Suppressor macrophage treated with lipopolysaccharide for 1 hour (primary cell): ENCODE results near the gene RAPGEF4.
A peak's percentile ranks its signal among the peaks of the same experiment; 100 is the strongest.

Experiments used
- DNase-seq, 3 donors: peaks; one replicate each; pipeline ENCODE4 v3.0.0-alpha.2; 2020 to 2022

The RAPGEF4 gene

DNA sequence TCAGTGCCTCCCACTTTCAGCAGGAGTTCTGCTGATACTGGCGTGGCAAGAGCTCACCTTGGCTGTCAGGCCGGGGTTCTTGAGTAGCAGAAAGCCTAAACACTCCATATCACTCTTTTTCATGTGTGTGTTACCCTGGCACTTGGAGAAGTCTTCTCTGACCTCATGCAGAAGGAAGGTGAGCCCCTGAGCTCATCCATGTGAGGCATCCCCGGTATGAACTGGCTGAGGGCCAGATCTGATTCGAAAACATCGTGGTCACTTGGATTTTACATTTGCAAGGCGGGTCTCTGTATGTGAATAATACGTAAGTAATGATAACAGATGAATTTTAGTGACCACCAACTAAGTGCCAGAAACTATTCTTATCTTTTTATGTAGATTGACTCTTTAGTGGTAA, 93.6 kb downstream of the RAPGEF4 start:
- no peak for DNase-seq

DNA sequence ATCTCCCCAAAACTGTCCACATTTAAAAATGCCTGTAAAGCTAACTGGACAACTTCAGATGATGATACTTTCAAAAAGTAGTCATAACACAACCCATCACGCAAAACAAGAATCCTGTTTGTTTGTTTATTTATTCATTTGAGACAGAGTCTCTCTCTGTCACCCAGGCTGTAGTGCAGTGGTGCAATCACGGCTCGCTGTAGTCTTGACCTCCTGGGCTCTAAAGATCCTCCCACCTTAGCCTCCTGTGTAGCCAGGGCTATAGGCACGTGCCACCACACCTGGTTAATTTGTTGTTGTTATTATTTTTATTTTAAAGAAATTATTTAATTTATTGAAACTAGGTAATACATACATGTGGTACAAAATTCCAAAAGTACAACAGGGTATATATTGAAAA, 94.8 kb downstream of the RAPGEF4 start:
- no peak for DNase-seq

DNA sequence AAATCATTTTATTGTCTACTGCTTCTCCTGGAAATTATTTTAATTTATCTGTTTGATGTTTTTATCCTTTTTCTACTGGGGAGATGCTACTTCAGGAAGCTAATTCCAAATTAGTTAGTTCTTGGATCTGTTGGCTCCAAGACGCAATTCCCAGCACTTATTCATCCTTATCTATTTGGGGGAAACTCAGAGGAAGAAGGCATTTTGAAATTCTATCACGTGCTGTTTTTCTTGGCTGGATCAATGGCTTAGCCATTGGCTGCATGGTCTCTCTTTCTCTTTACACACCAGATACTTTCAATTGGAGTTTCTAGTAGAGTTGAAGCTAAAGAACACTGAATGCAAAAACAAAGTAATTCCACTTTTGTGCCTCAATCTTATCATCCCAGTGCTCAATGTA, 98.3 kb downstream of the RAPGEF4 start:
- no peak for DNase-seq

DNA sequence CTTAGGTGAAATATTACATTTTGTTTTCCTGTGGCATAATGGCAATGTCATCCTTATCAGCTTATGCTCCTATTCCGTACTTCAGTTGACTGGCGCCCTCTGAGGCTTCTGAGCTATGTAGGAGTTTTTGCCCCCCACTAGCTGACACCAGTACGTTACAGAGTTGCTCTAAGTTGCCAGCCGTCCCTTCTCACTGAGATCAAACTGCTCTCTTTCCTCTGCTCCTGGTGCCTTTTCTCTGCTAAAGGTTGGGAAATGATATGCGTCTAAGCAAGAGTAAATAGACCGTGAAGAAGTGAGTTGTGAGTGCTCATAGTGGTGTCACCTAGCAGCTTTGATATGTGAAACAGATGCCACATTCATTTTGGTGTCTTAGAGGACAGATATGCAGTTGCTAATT, 99.2 kb downstream of the RAPGEF4 start:
- no peak for DNase-seq

DNA sequence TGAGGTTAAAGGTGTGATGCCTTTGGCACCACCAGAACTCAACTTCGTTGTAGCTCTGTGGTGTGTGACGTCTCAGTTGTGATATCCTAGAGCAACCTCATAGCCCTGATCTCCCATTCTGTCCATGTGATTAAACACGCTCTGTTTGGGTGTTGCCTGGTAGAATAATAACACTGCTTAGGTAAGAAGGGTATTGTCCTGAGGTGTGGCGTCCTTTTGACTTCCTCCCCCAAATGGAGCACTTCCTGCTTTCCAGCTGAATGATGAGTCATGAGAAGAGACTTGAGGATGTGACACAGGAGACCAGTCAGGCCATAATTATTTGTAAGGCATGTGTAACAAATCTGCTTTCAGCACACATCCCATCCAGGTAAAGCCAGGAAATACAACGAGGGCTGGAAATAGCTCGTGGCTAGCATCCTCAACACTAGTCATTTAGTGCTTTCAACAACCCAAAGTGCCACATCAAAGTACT, 100.7 kb downstream of the RAPGEF4 start:
- DNase-seq: peak; percentile 20 to 36 (median 25)

DNA sequence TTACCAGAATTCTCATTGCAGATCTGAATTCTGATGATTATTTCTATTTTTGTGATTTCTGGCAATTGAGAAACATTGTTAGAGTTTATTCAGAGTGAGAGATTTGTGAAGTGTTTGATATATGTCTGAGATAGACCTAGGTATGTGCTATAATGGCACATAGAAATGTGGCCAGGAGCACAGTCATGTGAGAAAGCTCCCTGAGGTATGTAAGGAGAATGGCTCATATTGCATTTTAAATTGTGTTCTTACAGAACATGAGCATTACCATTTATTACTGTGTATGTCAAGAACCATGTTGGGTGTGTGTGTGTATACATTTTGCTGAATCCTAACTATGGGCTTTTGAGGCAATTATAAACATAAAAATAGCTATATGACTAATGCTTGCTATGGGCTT, 101.2 kb downstream of the RAPGEF4 start:
- DNase-seq: no peak

DNA sequence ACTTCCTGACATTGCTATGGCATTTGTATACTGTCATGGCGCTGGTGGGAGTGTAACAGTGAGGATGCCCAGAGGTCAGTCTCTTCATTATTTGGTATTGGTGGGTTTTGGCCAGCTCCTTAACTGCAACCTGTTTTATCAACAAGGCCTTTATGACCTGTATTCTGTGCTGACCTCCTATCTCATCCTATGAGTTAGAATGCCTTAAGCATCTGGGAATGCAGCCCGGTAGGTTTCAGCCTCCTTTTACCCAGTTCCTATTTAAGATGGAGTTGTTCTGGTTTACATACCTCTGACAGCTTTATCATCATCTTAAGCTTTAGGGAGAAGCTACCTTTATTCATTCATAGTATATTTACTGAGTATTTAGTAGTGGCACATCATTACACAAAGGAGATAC, 103.8 kb downstream of the RAPGEF4 start:
- DNase-seq: no peak

DNA sequence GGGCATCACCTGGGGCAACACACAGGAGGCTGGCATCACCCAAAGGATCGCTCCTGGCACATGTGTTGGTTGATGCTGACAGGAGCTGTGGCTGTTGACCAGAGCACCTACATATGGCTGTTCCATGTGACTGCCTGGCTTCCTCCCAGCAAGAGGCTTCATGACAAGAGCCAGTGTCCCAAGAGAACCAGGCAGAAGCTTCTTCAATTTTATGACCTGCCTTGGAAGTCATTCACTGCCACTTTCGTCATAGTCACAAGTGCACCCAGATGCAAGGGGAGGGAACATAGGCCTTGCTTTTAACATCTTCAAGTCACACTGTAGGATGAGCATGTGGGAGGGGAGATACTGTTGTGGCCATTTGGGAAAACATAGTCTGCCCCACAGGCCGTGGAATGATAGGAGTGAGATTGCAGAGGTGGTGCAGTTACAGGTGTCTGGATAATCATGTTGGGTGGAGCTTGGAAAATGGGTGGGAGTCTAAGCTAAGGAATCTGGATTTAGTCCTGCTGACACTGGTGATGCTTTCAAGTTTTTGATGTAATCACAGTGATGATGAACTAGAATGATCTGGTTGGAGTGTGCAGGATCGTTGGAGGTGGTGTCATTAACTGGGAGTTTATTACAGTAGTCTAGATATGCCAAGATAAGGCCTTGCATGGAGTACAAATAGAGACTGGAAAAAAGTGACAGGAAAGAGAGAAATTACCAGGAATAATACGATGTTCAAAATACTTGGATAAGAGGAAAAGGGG, 107.0 kb downstream of the RAPGEF4 start:
- DNase-seq: peak in 1 of 3 donors; percentile 23

DNA sequence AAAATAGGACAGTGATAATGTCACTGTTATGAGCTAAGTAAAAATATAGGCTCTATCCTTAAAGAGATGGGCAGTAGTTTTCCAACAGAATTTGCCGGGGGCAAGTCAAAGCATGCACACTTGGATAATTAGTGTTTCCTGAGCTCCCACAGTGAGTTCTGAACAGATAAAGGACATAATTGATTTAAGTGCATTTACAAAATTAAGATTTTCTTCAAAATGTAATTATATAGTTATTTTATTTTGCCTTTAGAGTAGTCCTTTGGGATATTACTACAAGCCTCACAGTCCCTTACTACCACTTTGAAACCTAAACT, 107.6 kb downstream of the RAPGEF4 start:
- no peak for DNase-seq

DNA sequence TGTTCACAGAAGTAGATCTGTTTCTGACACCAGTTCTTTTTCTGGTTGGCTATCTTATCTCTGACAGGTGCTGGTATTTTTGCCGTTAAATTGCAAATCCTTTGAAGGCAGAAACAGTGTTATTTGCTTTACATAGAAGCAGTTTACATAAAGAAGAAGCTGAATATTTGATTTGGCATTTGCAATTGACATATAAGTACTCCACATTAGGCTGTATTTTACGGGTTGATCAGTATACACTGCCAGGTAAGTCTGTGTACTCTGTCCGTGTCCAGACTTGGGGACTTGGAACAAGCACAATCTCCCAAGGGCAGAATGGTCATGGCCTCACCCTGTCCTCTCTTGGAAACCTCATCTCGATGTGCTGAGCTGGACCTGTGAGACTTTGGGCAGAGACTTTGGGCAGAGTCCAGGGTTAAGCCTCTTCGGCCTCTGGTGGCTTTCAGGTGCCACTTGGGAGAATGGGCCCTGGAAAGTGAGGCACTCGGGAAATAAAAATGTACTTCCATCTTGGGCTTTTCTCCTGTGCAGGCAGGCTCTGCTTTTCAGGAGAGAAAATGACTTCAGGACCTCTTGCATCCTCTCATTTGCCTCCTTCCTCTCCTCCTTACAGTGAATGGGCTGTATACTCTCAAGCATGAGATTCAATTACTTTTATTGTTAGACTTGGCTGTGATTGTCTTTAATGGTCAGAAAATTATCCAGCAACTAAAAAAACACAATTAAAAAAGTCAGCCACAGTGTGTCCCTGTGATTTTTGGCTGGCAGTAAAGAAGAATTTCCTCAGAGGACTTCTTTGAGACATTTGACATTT, 108.5 kb downstream of the RAPGEF4 start:
- DNase-seq: no peak

DNA sequence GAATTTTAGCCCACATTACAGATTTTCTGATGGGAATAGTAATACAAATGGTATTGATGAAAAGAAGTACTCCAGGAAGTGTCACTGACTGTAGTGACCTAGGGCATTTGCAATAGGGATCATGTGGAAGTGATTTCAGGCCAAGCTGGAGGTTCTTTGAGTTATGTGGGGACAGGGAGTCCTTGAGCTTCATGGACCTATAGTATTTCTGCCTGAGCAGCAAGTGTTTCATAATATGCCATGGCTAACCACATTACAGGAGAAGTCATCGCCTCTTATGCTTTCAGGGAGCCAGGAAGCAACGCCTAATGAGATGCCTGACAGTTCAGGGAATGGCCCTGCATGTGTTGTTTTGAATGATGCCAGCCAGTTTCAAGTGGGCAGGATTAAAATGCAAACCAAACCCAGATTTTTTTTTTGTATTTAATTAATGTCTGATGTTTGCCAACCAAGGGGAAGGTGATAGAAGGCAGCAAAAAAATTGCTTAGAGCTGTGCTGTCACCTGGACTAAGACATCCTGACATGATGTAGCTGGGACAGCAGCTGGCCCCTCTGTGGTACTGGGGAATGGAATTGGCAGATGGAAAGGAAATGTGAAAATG, 109.5 kb downstream of the RAPGEF4 start:
- no peak for DNase-seq

DNA sequence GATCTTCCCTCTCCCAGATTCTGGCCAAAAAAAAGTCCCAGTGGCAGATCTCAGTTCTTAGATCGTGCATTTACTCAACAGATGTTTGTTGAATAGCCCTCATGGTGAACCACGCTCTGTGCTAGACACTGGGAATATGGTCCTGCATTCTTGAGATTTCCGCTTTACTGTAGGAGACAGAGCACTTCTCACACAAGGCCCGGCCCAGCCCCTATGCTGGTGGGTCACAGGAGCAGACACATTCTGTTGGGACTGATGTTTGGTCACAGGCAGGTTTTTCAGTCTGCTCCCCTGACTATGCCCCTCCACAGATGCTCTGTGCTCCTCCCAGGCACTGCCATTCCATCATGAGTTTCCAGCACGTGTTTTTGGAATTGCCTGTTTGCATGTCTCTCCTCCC, 110.9 kb downstream of the RAPGEF4 start:
- DNase-seq: no peak

DNA sequence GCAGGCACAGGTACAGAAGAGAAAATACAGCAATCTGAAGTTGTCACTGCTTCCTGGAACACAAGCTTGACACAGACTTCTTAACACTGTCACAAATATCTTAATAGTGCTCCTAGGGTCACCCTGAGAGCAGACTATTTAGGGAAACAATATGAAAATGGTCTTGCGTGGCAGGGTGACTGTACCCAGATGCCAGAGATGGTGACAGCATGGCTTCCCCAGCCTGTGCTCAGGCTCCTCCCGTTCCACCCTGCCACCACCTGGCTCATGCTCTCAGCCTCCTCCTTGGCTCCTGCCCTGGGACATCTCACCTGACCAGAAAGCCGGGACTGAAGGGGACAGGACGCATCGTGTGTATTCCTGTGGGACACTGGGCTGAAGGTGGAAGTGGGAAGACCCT, 111.5 kb downstream of the RAPGEF4 start:
- DNase-seq: no peak

DNA sequence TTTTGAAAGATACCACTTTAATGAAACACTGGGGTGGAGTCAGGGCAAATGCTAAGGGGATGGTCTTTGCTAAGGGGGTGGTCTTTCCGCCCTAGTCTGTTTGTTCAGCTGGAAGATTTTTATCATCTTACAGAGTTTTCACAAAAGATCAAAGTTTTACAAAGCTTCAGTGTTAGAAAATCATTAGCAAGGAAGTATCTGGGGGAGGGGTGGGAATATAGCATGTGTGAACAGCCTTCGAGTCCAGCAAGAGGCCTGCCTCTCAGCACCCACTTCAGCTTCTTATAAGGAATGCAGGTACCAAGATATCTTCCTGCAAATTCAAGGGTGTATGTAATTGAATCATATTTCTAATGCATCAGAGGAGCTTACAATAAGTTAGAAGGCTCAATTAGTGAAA, 112.9 kb downstream of the RAPGEF4 start:
- no peak for DNase-seq

DNA sequence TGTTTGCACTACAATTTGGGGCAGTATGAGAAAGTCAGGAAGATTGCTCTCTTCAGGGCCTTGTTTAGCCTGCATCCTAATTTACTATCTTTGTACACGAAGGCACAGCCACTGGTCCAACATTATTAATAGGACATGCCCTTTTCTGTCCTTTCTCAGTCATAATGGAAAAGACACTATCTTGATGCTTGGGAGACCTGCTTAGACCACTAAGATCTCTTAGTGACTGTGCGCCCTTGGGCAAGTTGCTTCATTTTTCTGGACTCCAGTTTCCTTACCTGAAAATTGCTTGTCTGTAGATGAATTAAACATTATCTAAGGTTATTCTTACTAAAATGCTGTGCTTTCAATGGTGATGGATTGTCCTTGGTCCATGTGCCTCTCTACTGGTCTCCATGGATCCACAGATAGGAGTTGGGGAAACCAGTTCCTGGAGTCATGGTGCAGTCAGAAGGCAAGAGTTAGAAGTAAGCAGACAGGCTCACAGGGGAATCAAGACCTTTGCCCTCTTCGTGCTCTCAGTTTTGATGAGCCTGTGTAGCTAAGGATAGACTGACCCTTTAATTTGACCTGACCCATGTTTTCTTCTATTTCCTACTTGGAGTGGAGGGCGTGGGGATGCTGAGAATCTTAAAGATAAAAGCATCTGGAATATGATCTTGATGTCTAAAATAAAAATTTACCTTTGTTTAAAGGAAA, 114.0 kb downstream of the RAPGEF4 start:
- DNase-seq: no peak

DNA sequence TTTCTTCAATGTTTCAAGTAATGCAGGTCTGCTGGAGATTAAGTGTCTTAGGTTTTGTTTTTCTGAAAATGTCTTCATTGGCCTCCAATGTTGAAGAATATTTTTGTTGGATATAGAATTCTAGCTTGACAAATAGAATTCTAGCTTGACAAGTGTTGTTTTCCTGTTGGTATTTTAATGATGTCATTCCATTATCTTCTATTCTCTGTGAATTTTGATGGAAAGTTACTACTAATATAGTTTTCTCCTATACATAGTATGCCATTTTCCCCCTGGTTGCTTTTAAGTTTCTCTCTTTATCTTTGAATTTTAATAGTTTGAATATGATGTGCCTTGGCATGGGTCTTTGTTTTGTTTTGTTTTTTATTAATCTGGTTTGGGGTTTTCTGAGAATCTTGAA, 119.9 kb downstream of the RAPGEF4 start:
- no peak for DNase-seq

DNA sequence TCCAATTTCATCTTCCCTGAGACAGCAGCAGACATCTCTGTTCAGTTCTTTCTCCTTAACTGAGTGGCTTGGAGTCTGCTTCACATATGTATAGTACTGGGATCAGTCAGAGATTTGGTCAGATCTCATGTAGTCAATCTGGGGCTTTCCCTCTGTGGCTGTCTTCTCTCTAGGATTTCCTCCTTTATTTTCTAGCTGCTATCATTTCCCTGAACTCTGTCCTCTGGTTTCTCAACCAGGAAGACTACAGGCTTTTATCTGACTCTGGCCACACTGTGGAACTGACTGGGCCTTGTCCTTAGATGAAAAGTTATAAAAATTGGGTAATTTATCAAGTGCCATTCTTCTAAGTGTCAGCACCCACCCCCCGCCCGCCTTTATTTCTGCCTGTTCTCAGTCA, 121.0 kb downstream of the RAPGEF4 start:
- DNase-seq: peak in 1 of 3 donors; percentile 7

DNA sequence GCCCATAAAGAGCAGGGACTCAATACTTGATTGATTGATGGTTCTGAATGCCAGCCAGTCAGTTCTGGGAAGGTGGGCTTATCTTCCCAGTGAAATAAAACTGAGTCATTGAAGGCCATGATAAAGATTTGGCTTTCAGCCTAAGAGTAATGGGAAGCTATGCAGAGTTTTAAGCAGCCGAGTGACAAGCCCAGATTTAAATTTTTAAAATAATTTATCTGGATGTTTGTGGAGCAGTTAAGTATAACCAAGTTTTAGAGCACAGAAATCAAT, 122.8 kb downstream of the RAPGEF4 start:
- no peak for DNase-seq

DNA sequence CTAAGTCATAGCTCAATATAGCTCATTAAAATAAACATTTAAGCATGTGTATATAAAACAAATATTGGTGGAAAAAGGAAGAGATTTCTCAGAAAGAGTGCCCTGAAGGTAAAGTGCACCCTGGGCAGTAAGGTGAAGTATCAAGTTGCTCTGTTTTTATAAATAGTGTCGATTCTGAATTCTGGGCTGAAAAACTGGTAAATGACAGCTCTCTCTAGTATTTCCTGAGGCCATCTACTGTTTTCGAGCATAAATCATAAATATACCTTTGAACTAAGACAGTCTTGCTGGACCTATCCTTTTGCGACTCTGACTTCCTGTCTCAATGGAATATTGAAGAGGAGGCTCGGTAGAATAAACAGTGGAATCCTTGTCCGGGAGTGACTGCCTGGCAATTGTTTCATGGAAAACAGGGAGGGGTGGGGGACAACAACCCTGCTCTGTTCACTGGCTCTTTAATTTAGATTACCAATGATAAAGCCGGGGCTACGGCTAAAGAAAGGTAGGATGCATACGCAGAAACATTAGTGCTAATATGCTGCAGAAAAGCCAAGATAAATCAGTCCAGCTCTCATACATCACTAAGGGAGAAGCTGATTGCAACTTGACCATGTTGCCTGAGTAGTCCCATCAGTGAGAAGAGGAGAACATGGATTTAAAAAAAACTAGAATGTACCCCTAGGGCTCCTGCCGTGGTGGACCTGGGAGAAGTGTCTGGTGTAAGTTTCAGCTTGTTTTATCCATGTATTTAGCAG, 124.1 kb downstream of the RAPGEF4 start:
- no peak for DNase-seq

DNA sequence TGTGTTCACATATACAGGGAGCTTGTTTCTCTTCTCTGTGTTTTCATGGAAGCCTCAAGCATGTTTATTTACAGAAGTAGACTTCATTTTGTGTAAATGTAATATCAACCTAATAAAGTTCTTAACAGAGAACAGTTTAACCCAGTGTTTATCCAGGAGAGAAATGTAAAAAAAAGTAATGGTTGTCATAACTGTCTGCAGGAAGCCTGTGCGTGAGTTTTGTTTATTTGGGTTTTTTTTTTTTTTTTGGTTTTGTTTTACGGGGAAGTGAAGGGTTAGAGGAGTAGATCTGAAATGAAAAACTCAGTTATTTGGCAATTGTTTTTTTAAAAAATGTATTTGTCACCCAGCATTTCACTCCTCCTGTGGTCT, 124.7 kb downstream of the RAPGEF4 start:
- DNase-seq: no peak

DNA sequence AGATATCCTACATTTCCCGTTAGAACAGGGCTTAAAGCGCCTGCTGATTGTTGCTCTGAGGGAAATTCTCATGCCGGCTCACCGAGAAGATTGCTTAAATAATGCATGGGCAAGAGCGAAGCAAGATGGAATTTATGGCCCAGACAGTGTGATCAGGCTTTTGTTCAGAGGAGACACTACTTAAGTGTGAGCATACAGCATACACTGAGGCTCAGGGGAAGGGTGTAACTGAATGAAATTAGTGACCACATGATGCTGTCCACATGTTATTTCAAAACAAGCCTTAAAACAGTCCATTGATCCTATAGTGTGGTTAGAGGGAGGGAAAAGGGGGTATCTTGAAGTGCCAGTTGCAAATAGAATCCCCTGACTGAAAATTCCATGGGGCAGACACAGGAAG, 125.5 kb downstream of the RAPGEF4 start:
- DNase-seq: no peak

DNA sequence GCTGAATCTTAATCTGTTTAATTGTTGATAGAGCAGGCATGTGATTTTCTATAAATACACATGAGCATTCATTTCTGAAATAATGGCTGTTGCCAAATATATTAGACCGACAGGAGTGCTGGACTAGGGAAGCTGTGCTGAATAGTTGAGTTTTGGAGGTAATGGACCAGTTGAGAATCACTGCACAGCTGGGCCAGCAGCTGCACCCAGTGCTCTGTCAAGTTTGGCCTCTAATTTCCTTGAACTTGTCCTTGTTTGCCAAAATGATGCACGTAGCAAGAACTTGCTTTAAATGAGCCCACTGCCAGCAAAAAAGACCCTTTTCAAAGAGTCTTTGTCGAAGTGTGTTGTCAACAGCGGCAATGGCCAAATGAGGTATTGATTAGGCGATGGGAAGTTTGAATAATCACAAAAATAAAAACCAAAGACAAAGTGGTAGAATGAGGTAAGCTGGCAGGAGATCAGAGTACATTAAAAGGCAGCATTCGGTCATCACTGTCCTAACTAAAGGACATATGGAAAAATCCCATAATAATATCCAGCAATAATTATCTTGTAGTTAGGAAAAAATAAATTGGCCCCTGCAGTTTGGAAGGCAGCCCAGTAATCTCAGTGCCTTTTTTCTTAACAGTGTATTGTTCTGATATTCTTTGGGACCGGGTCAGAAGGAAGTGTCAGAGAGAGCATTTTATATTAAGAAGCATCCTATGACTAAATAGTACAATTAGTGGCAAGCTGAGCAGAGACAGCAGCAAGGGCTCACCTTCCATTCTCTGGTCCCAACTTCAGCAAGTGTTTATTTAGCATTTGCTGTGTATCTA, 126.2 kb downstream of the RAPGEF4 start:
- DNase-seq: no peak
